Peyer's patch (tissue), 4 donors: ENCODE measurements around the gene MEIS1.

Source experiments
- POLR2A ChIP-seq, 2 donors: fragments of 450-650 bp; IDR thresholded peaks; one replicate each; pipeline ENCODE4 v1.5.1; 2017; ENCODE audit warnings: antibody characterized with exemption in 2 of 2, mild to moderate bottlenecking in 2 of 2, moderate library complexity in 2 of 2
- TF ChIP-seq, protein P1 (sequence below), 6 experiments: fragments of 450-650 bp in 4 of 6; fragments of 200-600 bp in 2 of 6; sonication (generic) in 1 of 6; IDR thresholded peaks; one replicate each; pipeline ENCODE4 v1.5.1; 2017 to 2019; ENCODE audit warnings: antibody characterized with exemption in 6 of 6, mild to moderate bottlenecking in 3 of 6, moderate library complexity in 1 of 6

DNA sequence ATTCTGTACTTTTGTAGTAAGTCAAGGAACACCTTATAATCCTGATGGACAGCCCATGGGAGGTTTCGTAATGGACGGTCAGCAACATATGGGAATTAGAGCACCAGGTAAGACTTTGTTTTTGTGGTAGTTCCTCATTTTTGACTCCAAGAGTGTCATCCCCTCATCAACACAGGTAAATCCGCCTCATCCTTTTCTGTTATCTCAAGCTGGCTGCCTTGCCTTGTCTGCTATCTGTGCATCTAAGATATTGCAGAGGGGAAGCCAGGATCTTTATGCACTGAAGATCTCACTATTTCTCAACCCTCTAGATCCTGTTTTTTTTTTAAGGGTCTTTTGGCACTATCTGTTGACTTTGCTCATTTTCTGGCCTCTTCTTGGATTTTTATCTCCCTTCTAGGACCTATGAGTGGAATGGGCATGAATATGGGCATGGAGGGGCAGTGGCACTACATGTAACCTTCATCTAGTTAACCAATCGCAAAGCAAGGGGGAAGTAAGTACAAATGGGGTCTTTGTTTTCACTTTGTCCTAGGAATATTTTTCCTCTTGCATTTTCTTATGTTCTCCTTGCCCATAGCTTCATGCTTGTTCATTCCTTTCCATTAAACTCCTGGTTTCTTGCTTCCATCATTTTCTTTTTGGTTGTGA, 133.8 kb downstream of the MEIS1 start:
- TF ChIP-seq, protein P1, sequence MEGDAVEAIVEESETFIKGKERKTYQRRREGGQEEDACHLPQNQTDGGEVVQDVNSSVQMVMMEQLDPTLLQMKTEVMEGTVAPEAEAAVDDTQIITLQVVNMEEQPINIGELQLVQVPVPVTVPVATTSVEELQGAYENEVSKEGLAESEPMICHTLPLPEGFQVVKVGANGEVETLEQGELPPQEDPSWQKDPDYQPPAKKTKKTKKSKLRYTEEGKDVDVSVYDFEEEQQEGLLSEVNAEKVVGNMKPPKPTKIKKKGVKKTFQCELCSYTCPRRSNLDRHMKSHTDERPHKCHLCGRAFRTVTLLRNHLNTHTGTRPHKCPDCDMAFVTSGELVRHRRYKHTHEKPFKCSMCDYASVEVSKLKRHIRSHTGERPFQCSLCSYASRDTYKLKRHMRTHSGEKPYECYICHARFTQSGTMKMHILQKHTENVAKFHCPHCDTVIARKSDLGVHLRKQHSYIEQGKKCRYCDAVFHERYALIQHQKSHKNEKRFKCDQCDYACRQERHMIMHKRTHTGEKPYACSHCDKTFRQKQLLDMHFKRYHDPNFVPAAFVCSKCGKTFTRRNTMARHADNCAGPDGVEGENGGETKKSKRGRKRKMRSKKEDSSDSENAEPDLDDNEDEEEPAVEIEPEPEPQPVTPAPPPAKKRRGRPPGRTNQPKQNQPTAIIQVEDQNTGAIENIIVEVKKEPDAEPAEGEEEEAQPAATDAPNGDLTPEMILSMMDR (IDR thresholded peaks at IDR 0.05), result no peak
- no peak for TF ChIP-seq POLR2A (IDR thresholded peaks at IDR 0.05)
